GM12874 (cell line): ENCODE results near the gene BIN1.

Source experiments
- TF ChIP-seq, protein P1 (sequence below): IDR thresholded peaks from 2 replicates; pipeline ENCODE4 v1.5.1; 2011; ENCODE audit warnings: low read depth, mild to moderate bottlenecking, control low read depth, low read length, moderate library complexity; ENCODE audit not compliant: insufficient read depth

BIN1 gene

DNA sequence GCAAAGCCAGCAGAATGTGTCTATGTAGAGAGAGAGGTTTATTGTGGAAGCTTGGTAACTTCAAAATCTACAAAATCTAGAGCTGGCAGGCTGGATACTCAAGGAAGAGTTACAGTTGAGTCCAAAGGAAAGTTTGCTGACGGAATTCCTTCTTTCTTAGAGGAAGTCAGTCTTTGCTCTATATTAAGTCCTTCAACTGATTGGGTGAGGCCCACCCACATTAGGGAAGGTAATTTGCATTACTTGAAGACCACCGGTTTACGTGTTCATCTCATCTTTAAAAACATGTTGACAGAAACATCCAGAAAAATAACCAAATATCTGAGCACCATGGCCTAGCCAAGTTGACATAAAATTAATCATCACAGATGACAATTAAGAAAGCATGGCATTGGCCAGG, 106.8 kb downstream of the BIN1 start:
- TF ChIP-seq, protein P1, sequence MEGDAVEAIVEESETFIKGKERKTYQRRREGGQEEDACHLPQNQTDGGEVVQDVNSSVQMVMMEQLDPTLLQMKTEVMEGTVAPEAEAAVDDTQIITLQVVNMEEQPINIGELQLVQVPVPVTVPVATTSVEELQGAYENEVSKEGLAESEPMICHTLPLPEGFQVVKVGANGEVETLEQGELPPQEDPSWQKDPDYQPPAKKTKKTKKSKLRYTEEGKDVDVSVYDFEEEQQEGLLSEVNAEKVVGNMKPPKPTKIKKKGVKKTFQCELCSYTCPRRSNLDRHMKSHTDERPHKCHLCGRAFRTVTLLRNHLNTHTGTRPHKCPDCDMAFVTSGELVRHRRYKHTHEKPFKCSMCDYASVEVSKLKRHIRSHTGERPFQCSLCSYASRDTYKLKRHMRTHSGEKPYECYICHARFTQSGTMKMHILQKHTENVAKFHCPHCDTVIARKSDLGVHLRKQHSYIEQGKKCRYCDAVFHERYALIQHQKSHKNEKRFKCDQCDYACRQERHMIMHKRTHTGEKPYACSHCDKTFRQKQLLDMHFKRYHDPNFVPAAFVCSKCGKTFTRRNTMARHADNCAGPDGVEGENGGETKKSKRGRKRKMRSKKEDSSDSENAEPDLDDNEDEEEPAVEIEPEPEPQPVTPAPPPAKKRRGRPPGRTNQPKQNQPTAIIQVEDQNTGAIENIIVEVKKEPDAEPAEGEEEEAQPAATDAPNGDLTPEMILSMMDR: no peak

DNA sequence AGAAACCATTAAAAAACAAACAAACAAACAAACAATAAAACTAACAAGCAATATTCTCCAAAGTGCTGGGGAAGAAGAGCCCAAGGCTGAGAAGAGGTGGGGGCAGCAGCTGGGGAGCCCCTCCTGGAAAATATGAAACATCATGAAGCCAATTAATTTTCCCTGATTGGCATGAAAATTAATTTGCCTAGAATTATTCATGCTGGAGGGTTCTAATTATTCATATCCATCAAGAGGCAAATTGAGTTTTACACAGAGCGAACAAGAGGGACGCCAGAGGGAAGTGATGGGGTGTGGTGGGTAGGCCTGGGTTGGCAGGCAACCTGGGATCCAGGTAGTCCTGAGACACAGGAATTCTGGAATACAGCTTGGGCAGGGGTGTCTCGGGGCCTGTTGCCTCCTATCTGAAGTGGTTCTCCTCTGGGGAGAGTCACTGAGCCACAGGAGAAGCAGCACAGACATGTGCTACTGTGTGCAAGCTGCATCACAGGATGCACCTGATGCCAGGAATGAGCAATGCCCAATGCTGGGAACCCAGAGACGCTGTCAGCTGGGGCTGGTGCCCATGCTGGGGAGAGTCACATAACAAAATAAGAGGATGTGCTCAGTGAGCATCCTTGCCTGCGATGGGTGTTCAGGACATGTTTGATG, 107.7 kb downstream of the BIN1 start:
- TF ChIP-seq, protein P1: no peak

DNA sequence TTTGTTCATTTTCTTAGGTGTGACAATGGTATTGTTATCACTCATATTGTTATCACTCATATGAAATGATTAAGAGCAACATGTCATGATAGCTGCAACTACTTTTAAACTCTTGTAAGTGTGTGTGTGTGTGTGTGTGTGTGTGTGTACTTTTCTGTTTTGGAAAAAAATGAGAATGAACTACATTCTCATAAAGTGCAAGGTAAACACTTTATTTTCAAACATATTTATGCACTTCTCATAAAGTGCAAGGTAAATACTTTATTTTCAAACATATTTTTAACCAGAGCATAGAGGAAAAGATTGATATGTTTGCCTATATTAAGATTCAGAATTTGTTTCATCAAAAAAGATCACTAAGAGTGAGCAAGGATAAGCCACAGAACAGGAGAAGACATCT, 108.5 kb downstream of the BIN1 start:
- TF ChIP-seq, protein P1: no peak
